ENCODE data around the gene SASH1. TPM values are rescaled to one million over a fixed set of nuclear protein-coding genes. Genes with fewer than 3 reads are reported as not detected.

Gene SASH1
- total RNA-seq, 3 donors from 2014 or later: 107 to 304 (median 145) TPM

DNA sequence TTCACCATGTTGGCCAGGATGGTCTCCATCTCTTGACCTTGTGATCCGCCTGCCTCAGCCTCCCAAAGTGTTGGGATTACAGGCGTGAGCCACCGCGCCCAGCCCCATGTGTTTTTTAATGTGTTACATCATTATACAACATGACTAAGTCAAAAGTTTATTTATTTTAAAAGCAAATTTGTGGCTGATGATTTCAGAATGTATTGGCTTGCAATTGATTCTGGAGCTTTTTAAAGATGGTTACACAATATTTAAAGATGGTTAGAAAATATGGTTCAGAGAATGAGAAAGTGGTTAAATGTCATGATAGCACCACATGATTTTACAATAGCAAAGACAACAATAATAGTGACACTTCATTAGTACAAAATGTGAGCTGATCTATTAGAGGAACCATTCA is 80.5 kb downstream of the SASH1 start:
- no peaks in the 10 kb centered on the region for H3K27me3 ChIP-seq
- no peak overlapping the region for H3K4me3 ChIP-seq
- no peaks in the 10 kb centered on the region for H3K4me1 ChIP-seq
- intact Hi-C loops (cut with DNase I; ENCODE audit: low total_unique reads): no loop called here
- no peak for TF ChIP-seq CTCF (IDR thresholded peaks at IDR 0.05)
- TF ChIP-seq POLR2AphosphoS5 (IDR thresholded peaks at IDR 0.05): no peak
- TF ChIP-seq POLR2A (IDR thresholded peaks at IDR 0.05): no peak
- H3K9me3 ChIP-seq: no peaks in the 10 kb centered on the region
- DNase-seq (ENCODE audit: low spot score in 2 of 2): no peak
- no peak overlapping the region for H3K27ac ChIP-seq
- no peaks in the 10 kb centered on the region for H3K36me3 ChIP-seq

DNA sequence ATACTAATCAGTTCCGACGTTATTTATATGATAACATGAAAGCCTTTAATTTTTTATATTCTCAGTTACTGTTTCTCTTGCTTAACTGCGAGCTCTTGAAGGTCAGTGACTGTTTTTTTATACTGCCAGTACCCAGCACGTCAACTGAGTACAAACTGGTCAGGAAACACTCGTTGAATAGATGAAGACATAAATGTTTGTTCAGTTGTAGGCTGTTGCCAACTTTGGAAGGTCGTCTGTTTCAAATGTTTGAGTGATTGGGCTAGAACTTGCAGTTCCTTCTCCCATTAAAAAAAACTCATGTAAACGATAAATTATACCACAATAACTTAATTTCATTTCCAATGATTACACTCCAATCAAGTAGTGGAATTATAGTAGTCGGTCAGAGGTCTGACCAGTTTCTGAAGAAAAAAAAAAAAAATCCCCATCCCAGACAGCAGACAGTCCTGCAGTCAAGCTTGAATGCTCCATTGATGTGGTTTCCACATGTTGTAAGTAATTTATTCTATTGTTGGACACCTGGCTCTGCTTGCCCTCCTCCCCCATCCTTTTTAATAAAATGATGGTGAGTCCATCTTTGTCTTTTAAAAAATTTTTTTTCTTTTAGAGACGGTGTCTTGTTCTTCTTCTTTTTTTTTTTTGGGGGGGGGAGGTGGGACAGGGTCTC is 81.1 kb downstream of the SASH1 start:
- Histone ChIP-seq H3K9me3 (no peaks in the 10 kb centered on the region), H3K36me3 (no peaks in the 10 kb centered on the region), H3K27ac (no peak overlapping the region), H3K4me1 (no peaks in the 10 kb centered on the region), H3K27me3 (no peaks in the 10 kb centered on the region), H3K4me3 (no peak overlapping the region)
- no peak for DNase-seq (ENCODE audit: low spot score in 2 of 2)
- TF ChIP-seq POLR2A (IDR thresholded peaks at IDR 0.05) (no peak), POLR2AphosphoS5 (IDR thresholded peaks at IDR 0.05) (no peak), CTCF (IDR thresholded peaks at IDR 0.05) (no peak)
- intact Hi-C loops (cut with DNase I; ENCODE audit: low total_unique reads): no loop called here

- H3K4me1 ChIP-seq: no peaks in the 10 kb centered on the region
Observed at GRCh38 chr6:148425443-148425842, 82.8 kb downstream of the SASH1 start.

DNA sequence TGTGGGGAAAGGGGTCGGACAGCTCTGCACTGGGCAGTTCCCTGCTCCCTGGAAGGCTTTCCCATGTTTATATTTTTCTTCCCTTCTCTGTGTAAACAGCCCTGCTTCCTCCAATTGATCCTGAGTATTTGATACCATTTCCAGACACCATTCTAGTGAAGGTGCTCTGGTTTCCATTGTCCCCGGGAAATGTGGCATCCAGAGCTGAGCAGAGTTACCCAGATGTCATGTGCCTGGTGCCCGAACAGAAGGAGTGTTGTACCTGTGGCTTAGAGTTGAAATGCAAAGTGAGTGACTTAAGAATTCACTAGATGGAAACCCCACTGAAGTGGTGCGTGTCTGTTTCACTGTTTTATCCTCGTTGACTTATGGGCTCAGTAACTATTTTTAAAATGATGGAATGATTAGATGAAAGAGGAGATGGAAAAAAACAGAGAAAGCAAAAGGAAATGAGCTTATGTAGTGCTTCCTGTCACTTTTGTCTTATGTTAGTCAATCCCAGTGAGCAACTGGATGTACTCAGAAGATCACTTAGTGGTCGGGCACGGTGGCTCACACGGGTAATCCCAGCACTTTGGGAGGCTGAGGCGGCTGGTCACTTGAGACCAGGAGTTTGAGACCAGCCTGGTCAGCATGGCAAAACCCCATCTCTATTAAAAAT is 83.8 kb downstream of the SASH1 start:
- TF ChIP-seq POLR2AphosphoS5 (IDR thresholded peaks at IDR 0.05): no peak
- no peak for TF ChIP-seq CTCF (IDR thresholded peaks at IDR 0.05)
- no peak for TF ChIP-seq POLR2A (IDR thresholded peaks at IDR 0.05)
- no peaks in the 10 kb centered on the region for H3K36me3 ChIP-seq
- H3K4me1 ChIP-seq: no peaks in the 10 kb centered on the region
- DNase-seq (ENCODE audit: low spot score in 2 of 2): no peak
- no peaks in the 10 kb centered on the region for H3K9me3 ChIP-seq
- H3K27me3 ChIP-seq: no peaks in the 10 kb centered on the region
- H3K27ac ChIP-seq: no peak overlapping the region
- H3K4me3 ChIP-seq: no peak overlapping the region
- intact Hi-C loops (cut with DNase I; ENCODE audit: low total_unique reads): no loop called here

More at GRCh38 chr6:148425443-148425842, 82.8 kb downstream of the SASH1 start:
- DNase-seq (ENCODE audit: low spot score in 2 of 2): no peak
- H3K4me3 ChIP-seq: no peak overlapping the region
- H3K36me3 ChIP-seq: no peaks in the 10 kb centered on the region
- intact Hi-C loops (cut with DNase I; ENCODE audit: low total_unique reads): no loop called here
- no peaks in the 10 kb centered on the region for H3K27me3 ChIP-seq
- no peak overlapping the region for H3K27ac ChIP-seq
- no peaks in the 10 kb centered on the region for H3K9me3 ChIP-seq
- no peak for TF ChIP-seq POLR2A (IDR thresholded peaks at IDR 0.05)
- no peak for TF ChIP-seq POLR2AphosphoS5 (IDR thresholded peaks at IDR 0.05)
- TF ChIP-seq CTCF (IDR thresholded peaks at IDR 0.05): no peak

GRCh38 chr6:148427333-148427732 is 84.7 kb downstream of the SASH1 start:
- intact Hi-C loops (cut with DNase I; ENCODE audit: low total_unique reads): no loop called here
- H3K4me1 ChIP-seq: peaks cover 0 to 3% of the 10 kb centered on the region in 2 donors
- H3K27ac ChIP-seq: no peak overlapping the region
- H3K4me3 ChIP-seq: no peak overlapping the region
- no peaks in the 10 kb centered on the region for H3K36me3 ChIP-seq
- no peak for DNase-seq (ENCODE audit: low spot score in 2 of 2)
- no peaks in the 10 kb centered on the region for H3K27me3 ChIP-seq
- TF ChIP-seq CTCF (IDR thresholded peaks at IDR 0.05) (no peak), POLR2A (IDR thresholded peaks at IDR 0.05) (no peak), POLR2AphosphoS5 (IDR thresholded peaks at IDR 0.05) (no peak)
- no peaks in the 10 kb centered on the region for H3K9me3 ChIP-seq
